ENCODE measurements around the gene SLC9C2.
"Not testable (repeated sequence)": the region's sequence is repeated elsewhere in the genome, so short reads cannot be mapped to it uniquely, and the experiment has no call there.

SLC9C2 gene, protein sequence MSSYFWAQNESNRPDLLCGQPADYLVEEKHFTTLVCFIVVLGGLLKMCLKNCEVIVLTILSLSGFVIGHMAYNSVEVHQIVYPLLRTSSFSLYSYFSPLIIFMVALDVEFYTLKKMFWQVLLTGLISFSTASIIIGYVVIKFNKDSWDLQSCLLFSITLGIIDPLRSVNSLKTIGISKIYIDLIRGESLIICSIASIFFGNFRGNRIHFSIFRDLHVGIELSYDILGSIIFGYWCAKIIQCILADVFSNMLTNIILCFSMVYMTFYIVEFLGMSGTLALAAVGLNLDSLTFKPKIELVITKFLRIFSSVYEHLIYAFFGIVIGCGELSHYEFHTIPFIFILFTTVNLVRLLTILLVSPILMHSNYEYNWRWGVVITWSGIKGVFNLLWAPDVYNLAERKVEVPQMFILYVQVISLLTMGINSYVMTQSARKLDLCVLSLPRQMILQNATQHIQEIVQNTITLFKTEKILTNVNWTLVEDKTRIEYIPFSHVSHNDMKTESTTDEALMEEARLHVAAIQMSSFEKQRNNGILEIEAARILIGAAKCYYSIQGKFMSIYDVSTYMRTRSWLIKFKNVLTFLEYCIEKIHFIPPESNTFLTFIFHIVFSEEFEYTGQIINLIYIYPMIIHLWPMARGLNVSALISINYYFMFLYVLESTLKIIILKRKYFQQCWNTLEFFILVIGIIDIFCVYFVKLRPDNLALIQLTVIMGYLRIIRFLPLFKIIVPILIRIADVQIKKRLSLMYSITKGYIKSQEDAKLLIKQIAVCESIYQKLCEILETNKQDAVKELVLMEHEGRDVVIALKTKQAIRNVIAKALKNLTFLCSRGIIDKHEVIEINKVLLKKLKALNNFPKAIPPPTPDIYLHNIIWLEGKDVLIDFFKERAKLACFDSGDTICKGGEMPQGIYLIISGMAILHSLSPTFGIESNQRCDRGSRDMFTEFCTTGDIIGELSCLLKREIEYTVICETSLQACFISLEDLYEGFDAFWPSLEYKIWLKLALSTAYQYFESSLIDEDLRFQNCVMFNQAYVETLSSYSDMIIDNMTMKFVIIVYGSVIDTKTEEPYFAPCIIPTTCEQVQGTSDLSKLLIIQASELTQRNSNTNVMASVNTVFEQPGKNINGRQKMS

DNA sequence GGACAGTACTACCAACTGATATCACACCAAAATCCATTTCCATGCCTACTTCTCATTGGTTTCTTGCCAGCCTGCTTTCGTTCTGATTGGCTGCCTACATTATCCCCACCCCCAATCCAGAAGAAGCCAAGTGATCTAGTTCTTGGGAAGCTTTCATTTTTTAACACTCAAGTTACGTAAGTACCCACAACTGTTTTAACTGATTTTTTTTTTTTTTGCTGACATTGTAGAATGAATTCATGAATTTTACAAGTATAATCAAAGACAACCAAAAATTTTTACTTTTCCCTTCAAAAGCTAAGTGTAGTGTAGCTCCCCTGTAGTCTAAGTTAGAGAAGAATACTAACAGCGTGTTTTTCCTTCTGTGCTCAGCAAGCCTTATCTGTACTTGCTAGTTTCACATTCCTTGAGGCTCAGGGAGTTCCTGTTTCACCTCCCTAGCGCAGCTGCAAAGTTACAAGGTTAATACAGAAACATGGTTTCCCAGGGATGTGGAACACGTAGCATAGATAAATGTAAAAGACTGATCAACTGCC is at the start of gene SLC9C2:
SLC9C2 (minus strand) TSS at position 17 of the 536 bp plus-strand sequence. CDS start 1,296 bp downstream, outside the sequence.
- DNase-seq (ENCODE audit: low spot score), result no peak

DNA sequence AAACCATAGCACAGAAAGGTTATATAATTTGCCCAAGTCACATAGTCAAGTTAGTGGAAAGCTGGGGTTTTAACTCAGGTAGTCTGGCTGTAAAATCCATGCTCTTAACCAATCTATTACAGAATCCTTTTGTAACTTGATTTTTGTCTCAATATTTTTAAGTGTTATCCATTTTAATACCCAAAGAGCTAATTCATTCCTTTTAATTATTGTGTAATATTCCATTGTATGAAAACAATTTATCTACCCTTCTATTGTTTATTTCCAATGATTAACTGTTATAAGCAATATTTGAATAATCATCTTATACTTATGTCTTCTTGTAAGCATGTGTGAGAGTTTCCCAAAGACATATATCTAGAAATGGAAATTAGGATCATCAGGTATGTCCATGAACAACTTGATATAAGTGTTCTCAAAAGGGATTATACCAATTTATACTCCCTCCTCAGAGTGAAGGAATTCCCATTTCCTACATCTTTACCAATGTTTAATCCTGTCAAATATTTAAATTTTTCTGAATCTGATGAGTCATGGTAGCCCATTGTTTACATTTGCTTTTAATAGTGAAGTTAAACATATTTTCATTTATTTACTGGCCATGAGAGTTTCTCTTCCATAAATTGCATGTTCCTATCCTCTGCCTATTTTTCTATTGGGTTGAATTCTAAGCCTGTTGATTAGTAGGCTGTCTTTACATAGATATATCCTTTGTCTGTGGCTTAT is 46.2 kb upstream of the SLC9C2 start:
- no peak for DNase-seq (ENCODE audit: low spot score)

DNA sequence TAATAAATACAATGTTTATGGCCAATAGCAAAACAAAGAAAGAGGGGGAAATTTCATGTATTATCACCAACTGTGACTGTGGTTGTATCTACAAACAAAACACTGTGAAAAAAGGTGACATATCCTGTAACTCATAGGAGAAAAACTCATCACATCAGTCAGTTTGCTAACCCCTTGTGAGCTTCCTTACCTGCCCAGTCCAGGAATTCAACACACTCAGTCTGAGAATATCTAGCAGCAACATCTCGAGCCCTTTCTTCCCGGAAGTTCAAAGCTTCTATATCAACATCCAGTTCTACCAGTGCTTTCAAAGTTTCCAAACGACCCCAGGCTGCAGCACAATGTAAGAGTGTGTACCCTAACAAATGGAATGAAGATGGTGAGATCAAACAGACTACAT is 43.8 kb upstream of the SLC9C2 start:
- DNase-seq (ENCODE audit: low spot score), result no peak

DNA sequence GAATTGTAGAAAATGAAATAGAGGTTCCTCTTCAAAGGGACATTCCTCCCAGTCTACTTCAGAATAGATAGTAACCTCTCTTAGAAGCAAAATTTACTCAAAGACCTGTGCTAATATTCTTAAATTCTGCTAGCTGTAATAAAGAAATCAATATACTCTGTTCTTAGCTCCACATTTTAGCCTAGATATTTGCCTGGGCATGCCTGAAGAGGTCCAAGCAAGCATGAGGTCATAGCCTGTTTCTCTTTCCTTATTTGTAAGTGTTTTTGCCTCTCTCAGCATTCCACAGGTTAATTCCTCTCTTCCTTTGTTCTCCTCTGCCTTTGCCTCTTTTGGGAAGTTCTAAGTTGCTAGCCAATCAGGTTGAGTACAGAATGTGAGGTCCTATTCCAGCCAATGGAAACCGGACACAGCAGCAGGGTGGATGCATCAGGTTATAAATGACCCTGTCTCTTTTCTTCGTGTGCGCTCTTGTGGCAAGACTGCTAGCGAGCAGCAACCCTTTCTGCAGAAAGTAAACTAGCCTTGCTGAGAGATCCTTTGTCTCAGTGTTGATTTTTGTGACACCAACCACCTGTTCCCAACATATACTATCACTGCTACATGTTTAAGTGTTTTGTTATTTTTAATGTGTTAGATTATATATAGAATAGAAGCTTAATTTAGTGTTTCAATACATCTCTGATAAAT is 39.7 kb upstream of the SLC9C2 start:
- not testable (repeated sequence) for DNase-seq (ENCODE audit: low spot score)

DNA sequence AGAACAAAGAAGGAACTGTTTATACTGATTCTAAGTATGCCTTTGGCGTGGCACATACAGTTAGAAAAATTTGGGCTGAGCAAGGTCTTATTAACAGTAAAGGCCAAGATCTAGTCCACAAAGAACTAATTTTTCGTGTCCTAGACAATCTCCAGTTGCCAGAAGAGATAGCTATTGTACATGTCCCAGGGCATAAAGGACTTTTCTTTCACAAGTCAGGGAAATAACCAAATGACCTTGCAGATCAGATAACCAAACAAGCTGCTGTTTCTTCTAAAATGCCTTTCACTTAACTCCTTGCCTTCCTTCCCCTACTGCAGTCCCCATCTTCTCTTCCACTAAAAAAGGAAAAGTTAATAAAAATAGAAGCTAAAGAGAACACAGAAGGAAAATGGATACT is 36.2 kb upstream of the SLC9C2 start:
- DNase-seq (ENCODE audit: low spot score), result no peak

DNA sequence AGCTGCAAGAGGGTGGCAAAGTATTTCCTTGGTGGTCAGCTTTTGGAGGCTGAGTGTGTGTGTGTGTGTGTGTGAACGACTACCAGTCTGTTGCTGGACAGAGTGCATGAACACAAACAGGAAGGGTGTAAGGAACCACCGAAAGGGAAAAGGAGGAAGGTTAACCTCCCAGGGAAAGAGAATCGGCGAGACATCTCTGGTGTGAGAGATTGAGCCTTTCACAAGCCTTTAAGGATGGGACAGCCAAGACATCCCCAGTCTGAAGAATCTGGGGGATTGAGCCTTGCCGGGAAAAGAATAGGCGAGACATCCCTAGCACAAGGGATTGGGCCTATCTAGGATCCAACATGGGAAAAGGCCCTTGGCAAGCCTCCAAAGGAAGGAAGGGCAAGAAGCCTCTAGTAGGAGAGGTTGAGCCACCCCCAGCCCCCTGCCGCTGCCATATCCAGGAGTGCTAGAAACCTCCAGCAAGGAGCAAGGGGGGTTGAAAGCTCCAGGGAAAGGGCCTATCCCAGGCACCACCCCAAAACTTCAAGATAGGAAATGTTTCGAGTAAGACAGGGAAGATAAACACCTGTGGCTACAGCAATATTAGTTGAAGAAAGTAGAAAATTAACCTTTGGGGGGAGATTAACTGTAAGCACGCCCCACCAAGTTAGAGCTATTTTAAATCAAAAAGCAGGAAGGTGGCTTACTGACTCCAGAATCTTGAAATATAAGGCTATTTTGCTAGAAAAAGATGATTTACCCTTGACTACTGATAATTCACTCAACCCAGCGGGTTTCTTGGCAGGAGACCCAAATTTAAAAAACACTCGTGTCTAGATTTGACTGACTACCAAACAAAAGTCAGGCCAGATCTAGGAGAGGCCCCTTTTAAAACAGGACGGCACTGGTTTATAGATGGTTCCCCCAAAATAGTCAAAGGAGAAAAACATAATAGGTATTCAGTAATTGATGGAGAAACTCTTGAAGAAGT is 35.5 kb upstream of the SLC9C2 start:
- no peak for DNase-seq (ENCODE audit: low spot score)

DNA sequence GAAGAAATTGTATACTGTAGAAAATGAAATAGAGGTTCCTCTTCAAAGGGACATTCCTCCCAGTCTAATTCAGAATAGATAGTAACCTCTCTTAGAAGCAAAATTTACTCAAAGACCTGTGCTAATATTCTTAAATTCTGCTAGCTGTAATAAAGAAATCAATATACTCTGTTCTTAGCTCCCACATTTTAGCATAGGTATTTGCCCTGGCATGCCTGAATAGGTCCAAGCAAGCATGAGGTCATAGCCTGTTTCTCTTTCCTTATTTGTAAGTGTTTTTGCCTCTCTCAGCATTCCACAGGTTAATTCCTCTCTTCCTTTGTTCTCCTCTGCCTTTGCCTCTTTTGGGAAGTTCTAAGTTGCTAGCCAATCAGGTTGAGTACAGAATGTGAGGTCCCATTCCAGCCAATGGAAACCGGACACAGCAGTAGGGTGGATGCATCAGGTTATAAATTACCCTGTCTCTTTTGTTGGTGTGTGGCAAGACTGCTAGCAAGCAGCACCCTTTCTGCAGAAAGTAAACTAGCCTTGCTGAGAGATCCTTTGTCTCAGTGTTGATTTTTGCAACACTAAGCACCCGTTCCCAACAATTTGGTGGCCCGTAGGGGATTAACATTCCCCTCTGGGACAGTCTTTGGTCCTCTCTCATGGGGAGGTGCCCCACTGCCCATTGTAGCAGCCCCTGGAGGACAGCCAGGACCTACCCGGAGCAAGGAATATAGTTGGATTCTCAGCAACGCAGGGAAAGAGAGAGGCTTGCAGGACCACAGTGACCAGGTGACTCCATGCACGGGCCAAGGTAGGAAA is 34.6 kb upstream of the SLC9C2 start:
- DNase-seq (ENCODE audit: low spot score), result not testable (repeated sequence)

DNA sequence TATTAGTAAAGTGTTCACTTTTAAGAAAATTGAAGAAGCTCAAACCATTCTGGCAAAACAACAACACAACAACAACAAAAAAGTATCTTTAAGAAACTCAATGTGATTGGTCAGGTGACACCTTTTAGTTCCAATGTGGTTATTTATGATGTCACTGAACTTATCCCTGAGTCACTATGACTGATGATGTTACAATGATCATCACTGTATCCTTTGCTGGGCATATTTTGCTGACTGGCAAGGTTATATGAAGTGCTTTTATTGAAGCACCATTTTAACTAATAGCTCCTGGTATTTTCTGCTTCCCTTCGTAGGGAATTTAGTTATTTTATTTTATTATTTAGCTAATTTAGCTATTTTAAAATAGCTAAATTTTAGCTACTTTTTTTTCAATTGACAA is 32.2 kb upstream of the SLC9C2 start, which contains the start of gene TEX50:
TEX50 (plus strand) TSS at position 223 of the 400 bp plus-strand sequence. CDS start 184 bp downstream, outside the sequence.
- DNase-seq (ENCODE audit: low spot score), result no peak

DNA sequence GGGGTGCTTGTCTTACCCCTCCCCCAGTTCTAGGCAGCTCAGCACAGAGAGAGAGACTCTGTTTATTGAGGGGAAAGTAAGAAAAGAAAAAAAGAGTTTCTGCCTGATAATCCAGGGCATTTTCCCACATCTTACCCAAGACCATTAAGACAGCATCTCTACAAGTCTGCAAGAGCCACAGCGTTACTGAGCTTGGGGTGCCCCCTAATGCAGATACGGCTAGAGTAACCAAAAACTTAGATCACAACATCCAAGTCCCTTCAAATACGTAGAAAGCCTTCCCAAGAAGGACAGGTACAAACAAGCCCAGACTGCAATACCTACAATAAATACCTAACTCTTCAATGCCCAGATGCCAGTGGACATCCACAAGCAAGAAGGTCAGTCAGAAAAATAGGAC is 26.0 kb upstream of the SLC9C2 start:
- DNase-seq (ENCODE audit: low spot score), result no peak

DNA sequence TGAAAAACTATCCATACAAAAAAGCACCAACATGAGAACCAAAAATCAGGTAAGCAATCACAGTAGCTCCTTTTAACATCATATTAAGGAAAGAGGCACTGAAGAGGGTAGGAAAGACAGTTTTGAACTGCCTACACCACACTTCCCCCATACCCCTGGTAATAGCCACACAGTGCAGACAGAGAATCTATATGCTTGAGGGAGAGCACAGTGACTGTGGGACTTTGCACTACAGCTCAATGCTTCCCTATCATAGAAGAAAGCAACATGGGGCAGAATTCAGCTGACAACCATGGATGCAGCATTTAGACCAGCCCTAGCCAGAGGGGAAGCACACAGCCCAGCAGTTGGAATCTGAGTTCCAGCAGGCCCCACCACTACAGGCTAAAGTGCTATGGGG is 24.4 kb upstream of the SLC9C2 start:
- no peak for DNase-seq (ENCODE audit: low spot score)

DNA sequence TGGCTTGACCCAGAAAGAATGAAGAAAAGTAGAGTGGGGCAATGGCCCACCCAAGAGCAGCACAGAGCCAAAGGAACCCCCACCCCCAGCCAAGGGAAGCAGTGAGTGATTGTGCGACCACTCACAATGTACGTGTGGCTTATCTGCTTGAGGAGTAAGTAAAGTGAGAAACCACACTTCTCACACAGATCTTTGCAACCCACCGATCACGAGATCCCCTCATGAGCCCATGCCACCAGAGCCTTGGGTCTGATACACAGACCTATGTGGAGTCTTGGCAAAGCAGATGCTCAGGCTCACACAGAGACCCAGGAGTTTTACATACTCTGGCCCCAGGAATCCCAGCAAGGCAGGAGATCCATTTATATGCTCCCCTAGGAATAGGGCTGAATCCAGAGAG is 14.0 kb upstream of the SLC9C2 start:
- no peak for DNase-seq (ENCODE audit: low spot score)

DNA sequence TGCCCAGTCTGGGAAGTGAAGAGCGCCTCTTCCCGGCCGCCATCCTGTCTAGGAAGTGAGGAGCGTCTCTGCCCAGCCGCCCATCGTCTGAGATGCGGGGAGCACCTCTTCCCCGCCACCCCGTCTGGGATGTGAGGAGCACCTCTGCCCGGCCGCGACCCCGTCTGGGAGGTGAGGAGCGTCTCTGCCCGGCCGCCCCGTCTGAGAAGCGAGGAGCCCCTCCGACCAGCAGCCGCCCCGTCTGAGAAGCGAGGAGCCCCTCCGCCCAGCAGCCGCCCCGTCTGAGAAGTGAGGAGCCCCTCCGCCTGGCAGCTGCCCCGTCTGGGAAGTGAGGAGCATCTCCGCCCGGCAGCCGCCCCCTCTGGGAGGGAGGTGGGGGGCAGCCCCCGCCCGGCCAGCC is 10.2 kb upstream of the SLC9C2 start:
- not testable (repeated sequence) for DNase-seq (ENCODE audit: low spot score)

DNA sequence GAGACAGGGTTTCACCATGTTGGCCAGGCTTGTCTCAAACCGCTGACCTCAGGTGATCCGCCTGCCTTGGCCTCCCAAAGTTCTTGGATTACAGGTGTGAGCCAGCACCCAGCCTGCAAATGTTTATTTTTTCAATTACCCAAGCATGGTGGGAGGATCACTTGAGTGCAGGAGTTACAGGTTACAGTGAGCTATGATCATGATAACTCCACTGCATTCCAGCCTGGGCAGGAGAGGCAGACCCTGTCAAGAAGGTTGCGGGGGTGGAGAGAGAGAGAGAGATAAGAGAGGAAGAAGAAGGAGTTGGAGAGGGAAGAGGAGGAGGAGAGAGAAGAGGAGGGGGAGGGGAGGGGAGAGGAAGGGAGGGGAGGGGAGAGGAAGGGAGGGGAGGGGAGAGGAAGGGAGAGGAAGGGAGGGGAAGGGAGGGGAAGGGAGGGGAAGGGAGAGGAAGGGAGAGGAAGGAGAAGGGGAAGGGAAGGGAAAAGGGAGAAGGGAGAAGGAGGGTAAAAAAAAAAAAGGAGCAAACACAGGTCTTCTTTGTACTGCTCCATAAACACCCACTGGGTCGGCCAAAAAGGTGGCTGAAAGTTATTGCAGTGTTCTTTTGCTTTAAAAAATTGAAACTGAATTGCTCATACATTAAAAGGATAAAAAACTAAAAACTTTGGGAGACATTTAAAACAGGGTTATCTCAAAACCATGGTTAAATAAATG is 5.8 kb upstream of the SLC9C2 start:
- DNase-seq (ENCODE audit: low spot score), result no peak

DNA sequence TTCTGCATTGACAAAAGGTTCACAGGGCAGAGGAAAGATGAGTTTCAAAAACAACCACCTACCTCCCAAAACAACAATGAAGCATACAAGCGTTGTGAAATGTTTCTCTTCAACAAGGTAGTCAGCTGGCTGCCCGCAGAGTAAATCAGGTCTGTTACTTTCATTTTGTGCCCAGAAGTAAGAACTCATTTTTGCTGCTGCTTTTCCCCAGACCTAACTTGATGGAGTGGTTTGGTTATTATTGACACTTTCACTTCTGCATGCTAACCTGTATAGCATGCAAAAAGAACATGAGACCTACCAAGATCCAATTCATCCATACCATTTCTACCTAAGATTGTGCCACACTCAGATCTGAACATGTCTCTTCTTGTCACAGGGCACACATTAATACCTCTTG is 1.3 kb downstream of the SLC9C2 start:
- DNase-seq (ENCODE audit: low spot score), result no peak

DNA sequence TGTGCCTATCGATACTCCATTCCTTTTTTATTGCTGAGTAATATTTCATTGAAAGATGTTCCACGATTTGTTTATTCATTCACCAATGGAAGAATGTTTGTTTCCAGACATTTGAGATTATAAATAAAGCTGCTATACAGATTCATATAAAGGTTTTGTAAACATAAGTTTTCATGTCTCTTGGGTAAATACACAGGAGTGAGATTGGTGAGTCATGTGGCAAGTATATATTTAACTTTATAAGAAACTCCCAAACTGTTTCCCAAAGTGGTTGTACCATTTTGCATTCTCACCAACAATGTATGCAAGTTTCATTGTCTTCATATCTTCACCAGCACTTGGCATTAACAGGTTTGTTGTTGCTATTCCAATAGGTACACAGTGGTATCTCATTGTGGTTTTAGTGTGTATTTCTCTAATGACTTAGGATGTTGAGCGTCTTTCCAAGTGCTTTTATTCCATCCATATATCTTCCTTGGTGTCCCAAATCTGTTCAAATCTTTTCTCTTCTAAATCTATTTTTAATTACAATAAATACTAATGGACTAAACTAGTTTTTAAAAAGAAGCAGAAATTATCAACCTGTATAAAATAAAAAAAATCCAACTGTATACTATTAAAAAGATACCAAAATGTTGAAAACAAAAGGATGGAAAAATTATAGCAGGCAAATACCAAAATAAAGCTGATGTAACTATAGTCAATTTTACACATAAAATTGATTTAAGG is 6.6 kb downstream of the SLC9C2 start:
- DNase-seq (ENCODE audit: low spot score), result no peak

DNA sequence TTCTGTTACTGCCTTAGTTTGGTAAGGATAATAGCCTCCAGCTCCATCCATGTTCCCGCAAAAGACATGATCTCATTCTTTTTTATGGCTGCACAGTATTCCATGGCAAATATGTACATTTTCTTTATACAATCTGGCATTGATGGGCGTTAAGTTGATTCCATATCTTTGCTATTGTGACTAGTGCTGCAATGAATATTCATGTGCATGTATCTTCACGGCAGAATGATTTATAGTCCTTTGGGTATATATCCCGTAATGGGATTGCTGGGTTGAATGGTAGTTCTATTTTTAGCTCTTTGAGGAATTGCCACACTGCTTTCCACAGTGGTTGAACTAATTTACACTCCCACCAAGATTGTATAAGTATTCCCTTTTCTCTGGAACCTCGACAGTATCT is 11.7 kb downstream of the SLC9C2 start:
- DNase-seq (ENCODE audit: low spot score), result not testable (repeated sequence)

DNA sequence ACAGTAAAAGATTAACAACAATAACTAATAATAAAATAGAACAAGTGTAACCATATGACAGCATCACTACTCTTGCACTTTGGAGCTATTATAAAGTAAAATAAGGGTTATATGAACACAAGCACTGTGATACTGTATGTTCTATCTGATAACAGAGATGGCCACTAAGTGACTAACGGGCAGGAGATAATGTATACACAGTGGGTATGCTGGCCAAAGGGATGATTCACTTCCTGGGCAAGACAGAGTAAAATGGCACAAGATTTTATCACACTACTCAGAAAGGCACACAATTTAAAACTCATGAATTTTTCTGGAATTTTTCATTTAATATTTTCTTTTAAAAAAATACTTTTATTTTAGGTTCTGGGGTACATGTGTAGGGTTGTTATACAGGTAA is 12.3 kb downstream of the SLC9C2 start:
- no peak for DNase-seq (ENCODE audit: low spot score)
